GM12864 (cell line): ENCODE results near the gene ACTR3.

Experiments used
- DNase-seq: peaks from one replicate; pipeline ENCODE4 v3.0.0-alpha.2; 2011; ENCODE audit warnings: low read depth
- H3K4me3 ChIP-seq: 2 replicates; pipeline ENCODE4 v1.5.1; 2011; ENCODE audit warnings: mild to moderate bottlenecking, low read depth, low read length, control low read depth
- CTCF ChIP-seq: IDR thresholded peaks from 2 replicates; pipeline ENCODE4 v1.5.1; 2011; ENCODE audit warnings: low read depth, mild to moderate bottlenecking, moderate library complexity, low read length, control low read depth, inconsistent platforms; ENCODE audit errors: missing control alignments

The ACTR3 gene

GRCh38 chr2:113907297-113907696, 17.4 kb downstream of the ACTR3 start:
- H3K4me3 ChIP-seq: no peak overlapping the region
- no peak for TF ChIP-seq CTCF
- no peak for DNase-seq

- TF ChIP-seq CTCF: no peak
- no peak overlapping the region for H3K4me3 ChIP-seq
- no peak for DNase-seq
Observed at GRCh38 chr2:113910110-113910717, 20.3 kb downstream of the ACTR3 start.

GRCh38 chr2:113910967-113911678, 21.2 kb downstream of the ACTR3 start:
- no peak for DNase-seq
- no peak for TF ChIP-seq CTCF
- H3K4me3 ChIP-seq: no peak overlapping the region

GRCh38 chr2:113915082-113915819, 25.4 kb downstream of the ACTR3 start:
- TF ChIP-seq CTCF: no peak
- no peak overlapping the region for H3K4me3 ChIP-seq
- DNase-seq: no peak

GRCh38 chr2:113918229-113918628, 28.3 kb downstream of the ACTR3 start:
- no peak overlapping the region for H3K4me3 ChIP-seq
- TF ChIP-seq CTCF: no peak
- no peak for DNase-seq

GRCh38 chr2:113920996-113921395, 31.1 kb downstream of the ACTR3 start:
- no peak overlapping the region for H3K4me3 ChIP-seq
- TF ChIP-seq CTCF: no peak
- DNase-seq: no peak

GRCh38 chr2:113922335-113922734, 32.4 kb downstream of the ACTR3 start:
- no peak for TF ChIP-seq CTCF
- no peak for DNase-seq

More at GRCh38 chr2:113922335-113922734, 32.4 kb downstream of the ACTR3 start:
- H3K4me3 ChIP-seq: no peak overlapping the region
